Measurements from ENCODE around the gene MED26. TPM values are rescaled to one million over a fixed set of nuclear protein-coding genes. Genes with fewer than 3 reads are reported as not detected.

MED26 gene
- total RNA-seq, 3 donors from 2014 or later, result 10.8 to 12.0 (median 11.2) TPM

- Histone ChIP-seq H3K9me3 (no peaks in the 10 kb centered on the region), H3K4me1 (ENCODE audit: low read depth) (peaks cover 9% of the 10 kb centered on the region), H3K36me3 (ENCODE audit: low read depth) (no peaks in the 10 kb centered on the region), H3K4me3 (no peak overlapping the region)
- intact Hi-C loops (cut with DNase I, micrococcal nuclease), result no loop called here
- DNase-seq (no peak), ATAC-seq (peak; percentile 16)
- no peak for TF ChIP-seq CTCF (IDR thresholded peaks at IDR 0.05)
Observed at GRCh38 chr19:16619457-16619856, 8.5 kb downstream of the MED26 start.

- no peaks in the 10 kb centered on the region for H3K36me3 ChIP-seq (ENCODE audit: low read depth)
- H3K4me3 ChIP-seq, result no peak overlapping the region
- intact Hi-C loops (cut with DNase I, micrococcal nuclease), result no loop called here
- no peaks in the 10 kb centered on the region for H3K9me3 ChIP-seq
- TF ChIP-seq CTCF (IDR thresholded peaks at IDR 0.05), result no peak
- no peak for ATAC-seq
- peaks cover 9% of the 10 kb centered on the region for H3K4me1 ChIP-seq (ENCODE audit: low read depth)
- no peak for DNase-seq
Observed at GRCh38 chr19:16618248-16618647, 9.8 kb downstream of the MED26 start.

- intact Hi-C loops (cut with DNase I, micrococcal nuclease), result no loop called here
- TF ChIP-seq CTCF (IDR thresholded peaks at IDR 0.05), result no peak
Observed at GRCh38 chr19:16615808-16616207, 12.2 kb downstream of the MED26 start.

GRCh38 chr19:16614941-16615340 lies 13.1 kb downstream of the MED26 start:
- no peak for TF ChIP-seq CTCF (IDR thresholded peaks at IDR 0.05)
- Histone ChIP-seq H3K9me3 (no peaks in the 10 kb centered on the region), H3K4me1 (ENCODE audit: low read depth) (peaks cover 15% of the 10 kb centered on the region), H3K4me3 (no peak overlapping the region), H3K36me3 (ENCODE audit: low read depth) (no peaks in the 10 kb centered on the region)
- intact Hi-C loops (cut with DNase I, micrococcal nuclease), result no loop called here
- DNase-seq (no peak), ATAC-seq (no peak)

More at GRCh38 chr19:16615808-16616207, 12.2 kb downstream of the MED26 start:
- ATAC-seq, result no peak
- Histone ChIP-seq H3K4me3 (no peak overlapping the region), H3K9me3 (no peaks in the 10 kb centered on the region), H3K36me3 (ENCODE audit: low read depth) (no peaks in the 10 kb centered on the region), H3K4me1 (ENCODE audit: low read depth) (peaks cover 9% of the 10 kb centered on the region)
- no peak for DNase-seq

- no peaks in the 10 kb centered on the region for H3K36me3 ChIP-seq (ENCODE audit: low read depth)
- ATAC-seq, result no peak
- intact Hi-C loops (cut with DNase I, micrococcal nuclease), result no loop called here
Observed at GRCh38 chr19:16613841-16614240, 14.2 kb downstream of the MED26 start.

More at GRCh38 chr19:16613841-16614240, 14.2 kb downstream of the MED26 start:
- Histone ChIP-seq H3K9me3 (no peaks in the 10 kb centered on the region), H3K4me1 (ENCODE audit: low read depth) (peaks cover 10% of the 10 kb centered on the region), H3K4me3 (no peak overlapping the region)
- TF ChIP-seq CTCF (IDR thresholded peaks at IDR 0.05), result no peak
- no peak for DNase-seq
